Muscle of back (tissue), 11 donors: ENCODE data around the gene CHST8. TPM values are rescaled to one million over a fixed set of nuclear protein-coding genes. Genes with fewer than 3 reads are reported as not detected.
"Not testable (repeated sequence)": the region's sequence is repeated elsewhere in the genome, so short reads cannot be mapped to it uniquely, and the experiment has no call there.

Source experiments
- DNase-seq, 3 donors: peaks; one replicate each; pipeline versions ENCODE4 v3.0.0 to v3.0.0-alpha.2; 2013
- polyA plus RNA-seq, 10 donors: library from polyadenylated mRNA; unstranded; fragments of 120-200 nt; gene quantifications; one replicate each; pipeline ENCODE4 v1.2.1, GENCODE V29; 2013; ENCODE audit not compliant: insufficient read length in 10 of 10

Gene CHST8
- polyA plus RNA-seq, 10 donors: 0.07 to 1.1 (median 0.16) TPM; not detected in 2

DNA sequence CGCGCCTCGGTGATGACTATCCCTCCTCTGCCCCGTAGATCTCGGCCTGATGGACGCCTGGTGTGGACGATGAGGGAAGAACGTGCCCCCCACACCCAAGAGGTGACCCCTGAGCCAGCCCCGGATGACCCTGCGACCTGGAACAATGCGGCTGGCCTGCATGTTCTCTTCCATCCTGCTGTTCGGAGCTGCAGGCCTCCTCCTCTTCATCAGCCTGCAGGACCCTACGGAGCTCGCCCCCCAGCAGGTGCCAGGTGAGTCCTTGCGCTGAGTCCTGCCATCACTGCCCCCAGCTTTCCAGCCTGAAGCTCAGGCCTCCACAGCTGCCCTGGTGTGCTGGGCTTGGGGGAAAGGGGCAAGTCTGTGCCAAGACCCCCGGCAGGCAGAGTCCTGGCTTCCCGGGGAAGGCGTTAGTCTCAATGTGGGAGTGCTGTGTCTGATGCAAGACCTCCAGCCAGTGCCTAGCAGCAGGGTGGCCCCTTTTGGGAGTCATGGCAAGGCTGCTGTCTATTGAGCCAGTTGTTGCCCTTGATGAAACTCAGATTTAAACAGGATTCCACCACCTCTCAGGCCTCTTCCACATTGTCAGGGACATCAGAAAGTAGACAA, 67.5 kb downstream of the CHST8 start:
- DNase-seq: no peak

DNA sequence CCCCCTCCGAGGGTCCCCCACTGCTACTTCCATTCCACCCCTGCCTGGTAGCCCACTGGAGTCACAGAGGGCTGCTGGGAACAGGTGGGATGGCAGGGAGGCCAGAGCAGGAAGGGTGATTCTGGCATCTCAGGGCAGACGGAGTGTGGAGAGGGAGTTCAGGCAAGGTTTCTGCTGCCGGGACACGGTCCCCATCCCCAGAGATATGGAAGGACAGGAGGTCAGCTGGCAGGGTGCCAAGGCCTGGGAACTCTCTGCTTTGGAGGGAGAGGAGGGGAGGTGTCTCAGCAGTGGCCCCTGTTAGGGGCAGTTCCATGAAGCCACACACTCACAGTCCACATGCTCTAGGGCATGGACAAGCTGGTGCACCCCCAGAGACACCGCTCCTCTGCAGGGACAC, 68.1 kb downstream of the CHST8 start:
- no peak for DNase-seq

DNA sequence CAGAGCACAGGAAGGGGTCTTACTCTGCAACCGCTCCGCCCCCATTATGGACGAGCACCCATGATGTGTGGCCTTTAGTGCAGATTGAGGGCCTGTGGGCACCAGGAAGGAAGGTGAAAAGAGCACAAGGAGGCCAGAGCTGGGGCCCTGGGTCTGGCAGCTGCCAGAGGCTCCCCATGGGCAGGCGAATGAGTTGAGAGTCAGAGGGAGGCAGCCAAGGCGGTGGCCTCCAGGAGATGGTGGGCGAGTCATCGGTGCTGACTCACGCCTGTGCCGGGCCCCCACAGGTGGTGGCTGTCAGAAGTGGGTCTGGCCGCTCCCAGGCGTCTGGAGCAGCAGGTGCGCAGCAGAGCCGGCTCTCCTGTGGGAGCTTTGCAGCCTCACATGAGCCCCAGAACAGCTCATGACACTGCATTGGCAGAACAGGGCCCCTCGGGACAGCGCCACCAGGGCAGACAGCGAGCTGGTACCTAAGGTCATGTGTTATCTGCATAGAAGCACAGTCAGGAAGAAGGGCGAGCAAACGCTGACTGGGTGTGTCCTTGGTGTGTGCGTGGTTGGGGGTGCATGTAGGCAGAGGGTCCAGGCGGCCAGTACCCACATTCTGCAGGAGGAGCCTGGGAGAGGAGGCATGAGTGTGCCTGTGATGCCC, 68.8 kb downstream of the CHST8 start:
- no peak for DNase-seq

DNA sequence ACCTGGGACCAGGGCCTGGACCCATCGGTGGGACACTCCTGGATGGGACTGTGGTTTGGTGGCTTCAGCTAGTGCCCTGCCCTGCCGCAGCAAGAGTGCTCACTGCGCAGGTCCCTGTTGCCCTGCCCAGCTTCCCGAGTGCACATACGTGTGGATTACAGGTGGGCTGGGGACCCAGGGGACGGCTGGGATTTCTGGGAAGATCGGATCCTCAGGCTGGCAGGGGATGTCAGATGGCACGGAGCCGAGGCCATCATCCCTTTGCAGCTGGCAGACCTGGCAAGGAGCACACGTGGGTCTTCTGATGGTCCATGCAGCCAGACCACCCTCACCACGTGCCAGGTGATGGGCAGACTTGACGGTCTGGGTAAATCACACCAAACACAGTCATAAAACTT, 69.3 kb downstream of the CHST8 start:
- no peak for DNase-seq

DNA sequence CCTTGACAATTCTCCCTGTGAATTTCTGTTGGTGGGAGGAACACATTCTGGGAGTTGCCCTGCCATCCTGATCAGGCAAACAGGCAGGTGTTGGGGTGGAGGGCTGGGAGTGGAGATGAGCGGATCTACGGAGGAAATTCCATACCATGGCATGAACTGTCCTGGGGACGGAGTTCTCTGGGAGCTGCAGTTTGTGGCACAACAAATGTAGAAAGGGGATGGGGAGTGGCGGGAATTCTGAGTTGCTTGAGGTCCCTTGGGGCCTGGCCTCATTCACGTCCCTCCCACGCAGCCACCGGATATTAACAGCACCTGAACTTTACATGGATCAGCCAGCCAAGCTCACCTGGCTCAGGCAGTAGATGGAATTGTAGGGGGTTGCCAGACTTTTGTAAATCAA, 70.0 kb downstream of the CHST8 start:
- no peak for DNase-seq

DNA sequence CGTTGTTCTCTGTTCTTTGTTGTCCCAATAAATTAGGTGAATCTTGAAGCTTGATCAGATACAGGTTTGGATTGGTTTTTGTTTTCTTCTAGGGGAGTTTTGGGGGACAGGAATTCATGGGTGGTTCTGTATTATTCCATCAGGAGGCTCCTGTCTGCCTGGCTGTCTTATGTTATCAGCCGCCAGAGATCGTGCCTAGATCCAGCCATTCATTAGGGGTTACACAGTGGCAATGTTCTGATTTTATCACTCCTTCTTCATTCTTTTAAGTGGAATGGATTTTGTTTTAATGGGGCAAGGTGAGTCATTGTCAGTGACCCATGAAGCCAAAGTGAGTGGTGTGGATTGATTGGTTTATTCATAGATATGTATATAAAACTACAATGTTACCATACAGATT, 71.9 kb downstream of the CHST8 start:
- DNase-seq: no peak

DNA sequence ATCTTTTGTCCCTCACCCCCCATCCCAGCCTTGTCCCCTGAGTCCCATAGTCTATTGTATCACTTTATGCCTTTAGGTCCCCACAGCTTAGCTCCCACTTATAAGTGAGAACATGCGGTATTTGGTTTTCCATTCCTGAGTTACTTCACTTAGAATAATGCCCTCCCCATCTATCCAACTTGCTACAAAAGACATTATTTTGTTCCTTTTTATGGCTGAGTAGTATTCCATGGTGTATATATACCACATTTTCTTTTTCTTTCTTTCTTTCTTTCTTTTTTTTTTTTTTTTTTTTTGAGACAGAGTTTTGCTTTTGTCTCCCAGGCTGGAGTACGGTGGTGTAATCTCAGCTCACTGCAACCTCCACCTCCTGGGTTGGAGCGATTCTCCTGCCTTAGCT, 73.8 kb downstream of the CHST8 start:
- DNase-seq: not testable (repeated sequence)

DNA sequence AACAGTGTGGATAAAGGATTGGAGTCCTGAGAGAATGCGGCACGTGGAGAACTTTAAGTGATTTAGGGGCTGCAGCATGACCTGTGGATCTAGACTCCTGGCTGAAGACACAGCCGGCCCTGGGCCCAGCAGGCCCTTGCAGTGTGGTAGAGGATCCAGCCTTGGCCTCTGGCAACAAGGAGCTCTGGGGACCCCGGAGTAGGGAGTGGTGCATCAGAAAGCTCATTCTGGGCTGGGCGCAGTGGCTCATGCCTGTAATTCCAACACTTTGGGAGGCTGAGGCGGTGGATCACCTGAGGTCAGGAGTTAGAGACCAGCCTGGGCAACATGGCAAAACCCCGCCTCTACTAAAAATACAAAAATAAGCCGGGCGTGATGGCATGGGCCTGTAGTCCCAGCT, 76.0 kb downstream of the CHST8 start:
- no peak for DNase-seq

DNA sequence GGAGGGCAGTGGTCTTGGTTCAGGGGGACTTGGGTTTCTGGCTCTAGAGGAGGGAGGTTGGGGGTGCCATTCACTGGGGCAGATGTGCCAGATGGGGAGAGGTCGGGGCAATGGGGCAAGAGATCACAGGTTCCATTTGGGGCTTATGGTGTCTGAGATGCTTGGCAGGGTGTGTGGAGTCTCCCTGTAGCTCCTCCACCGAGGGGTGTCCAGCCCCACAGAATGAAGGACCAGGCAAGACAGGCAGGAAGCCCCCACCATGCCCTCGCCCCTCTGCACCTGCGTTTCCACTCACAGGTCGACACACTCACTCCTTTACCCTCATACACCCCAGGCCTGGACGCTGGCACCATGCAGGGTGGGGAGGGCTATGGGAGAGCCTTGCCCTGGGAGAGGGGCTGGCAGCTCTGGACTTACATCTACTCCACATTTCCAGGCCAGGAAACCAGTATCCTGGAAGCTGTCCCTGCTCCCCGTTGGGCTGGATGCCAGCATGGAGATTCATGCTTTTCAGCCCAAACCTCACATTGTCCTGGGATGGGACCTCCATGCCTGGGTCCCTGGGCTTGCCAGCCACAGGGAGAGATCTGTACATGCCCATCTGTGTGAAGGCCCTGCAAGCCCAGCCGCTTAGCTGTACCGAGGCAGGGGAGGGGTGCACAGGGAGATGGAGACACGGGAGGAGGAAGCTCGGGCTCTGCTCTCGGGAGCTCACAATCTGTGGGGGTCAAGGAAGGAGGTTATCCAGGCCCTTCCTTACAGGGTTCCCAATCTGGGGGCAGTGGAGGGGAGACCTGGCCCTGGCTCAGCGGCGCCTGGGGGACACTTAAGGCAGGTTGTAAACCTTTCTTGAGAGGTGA, 77.1 kb downstream of the CHST8 start:
- no peak for DNase-seq

DNA sequence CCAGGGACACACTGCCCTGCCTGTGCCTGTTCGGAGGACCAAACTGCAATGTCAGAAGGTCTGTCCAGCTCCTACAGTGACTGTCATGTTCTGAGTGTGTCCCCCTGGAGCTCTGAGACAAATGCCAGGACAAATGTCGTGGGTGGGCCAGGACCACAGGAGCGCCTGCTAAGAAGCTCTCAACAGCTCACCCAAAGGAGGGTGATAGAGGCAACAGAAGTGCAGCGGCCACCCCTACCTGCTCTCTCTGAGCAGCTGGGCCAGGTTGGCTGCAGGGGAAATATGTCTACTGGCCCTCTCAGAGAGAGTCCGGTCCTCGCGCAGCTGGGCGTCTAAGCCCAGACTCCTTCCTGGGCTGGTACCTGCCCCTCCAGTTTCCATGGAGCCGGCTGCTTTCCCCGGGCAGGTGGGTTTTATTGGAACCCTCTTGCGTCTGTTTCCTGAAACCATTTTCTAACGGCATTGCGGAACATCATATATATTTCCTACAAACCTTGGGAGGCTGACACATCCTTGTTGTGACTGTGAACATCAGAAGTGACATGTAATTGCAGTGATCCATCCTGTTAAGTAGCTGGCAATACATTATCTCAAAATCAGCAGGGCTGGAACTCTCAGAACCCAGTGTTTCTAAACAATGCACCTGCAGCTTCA, 78.1 kb downstream of the CHST8 start:
- no peak for DNase-seq

DNA sequence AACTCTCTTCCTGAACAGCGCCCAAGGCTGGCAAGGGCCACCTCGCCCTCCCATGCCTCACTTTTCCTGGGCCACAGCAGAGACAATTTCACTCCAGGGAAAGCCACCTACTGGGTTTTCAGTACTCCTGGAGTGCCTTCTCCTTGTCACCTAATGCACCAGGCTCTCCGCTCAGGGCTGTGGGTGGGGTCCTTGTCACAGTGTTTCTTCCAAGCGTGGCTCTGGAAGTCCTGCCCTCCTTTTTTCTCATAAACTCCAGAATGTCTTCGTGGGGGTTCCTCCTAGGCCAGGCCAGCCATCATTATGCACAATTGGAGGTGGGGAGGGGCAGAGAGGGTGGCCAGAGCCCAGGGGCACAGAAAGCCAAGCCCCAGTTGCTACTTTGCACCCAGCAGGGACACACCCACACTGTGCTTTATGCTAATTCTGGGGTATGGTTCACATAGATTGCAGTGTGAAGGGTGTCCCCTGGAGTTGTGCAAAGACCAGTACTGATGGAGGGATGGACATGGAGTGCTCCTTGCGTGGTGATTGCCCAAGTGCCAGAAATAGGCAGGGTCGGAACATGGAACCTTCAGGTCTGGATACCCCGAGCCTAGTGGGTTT, 78.8 kb downstream of the CHST8 start:
- DNase-seq: no peak

DNA sequence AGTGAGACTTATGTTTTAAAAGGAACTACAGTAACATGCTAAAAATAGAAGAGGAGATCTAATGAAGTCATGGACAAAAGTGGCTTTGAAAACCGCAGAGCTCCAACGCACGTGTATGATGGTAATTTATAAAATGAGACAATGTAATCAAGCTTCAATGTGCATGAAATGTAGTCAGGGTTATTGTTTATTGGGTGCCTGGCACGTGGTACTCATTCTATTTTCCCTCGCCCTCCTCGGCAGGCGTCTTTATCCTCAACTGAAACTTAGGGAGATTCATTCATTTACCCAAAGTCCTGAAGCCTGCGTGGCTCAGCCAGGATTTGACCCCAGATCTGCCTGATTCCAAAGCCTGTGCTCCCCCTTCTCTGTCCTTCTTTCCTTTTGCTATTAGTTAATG, 79.8 kb downstream of the CHST8 start:
- DNase-seq: no peak

DNA sequence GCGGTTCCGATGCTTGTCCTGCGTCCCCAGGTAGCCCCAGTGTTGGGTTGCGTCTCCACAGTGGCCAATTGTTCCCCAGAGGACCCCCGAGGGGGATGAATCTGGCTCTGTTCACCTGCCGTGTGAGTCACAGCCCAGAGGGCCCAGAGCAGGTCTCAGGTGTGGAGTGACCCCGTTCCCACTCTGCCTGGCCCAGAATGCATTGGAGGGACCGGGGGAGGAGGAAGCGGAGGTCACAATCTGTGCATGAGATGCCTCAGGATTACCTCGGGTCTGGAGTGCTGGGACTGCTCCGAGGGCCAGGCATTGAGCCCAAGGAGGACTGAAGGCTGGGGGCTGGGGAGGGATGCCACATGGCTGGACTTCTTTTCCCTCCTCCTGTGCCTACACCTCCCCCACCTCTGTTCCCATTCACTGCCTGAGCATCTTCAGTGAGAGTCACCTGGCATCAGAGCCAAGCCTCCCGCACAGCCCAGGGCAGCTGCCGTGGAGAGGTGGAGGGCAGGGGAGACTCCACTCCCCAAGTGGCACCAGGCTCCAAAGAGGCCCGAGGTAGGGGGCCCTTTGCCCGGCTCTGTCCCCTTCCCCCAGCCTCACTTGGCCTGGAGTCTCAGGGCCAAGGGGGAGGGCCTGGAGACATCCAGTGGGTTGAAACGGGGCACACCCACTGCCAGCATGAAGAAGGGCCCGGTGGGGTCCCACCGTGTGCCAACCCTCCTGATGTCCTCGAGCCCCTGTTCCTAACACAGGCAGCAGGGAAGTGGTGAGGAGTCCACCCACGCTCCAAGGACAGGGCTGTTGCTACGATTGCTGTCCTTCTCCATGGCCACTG, 81.1 kb downstream of the CHST8 start:
- DNase-seq: no peak

DNA sequence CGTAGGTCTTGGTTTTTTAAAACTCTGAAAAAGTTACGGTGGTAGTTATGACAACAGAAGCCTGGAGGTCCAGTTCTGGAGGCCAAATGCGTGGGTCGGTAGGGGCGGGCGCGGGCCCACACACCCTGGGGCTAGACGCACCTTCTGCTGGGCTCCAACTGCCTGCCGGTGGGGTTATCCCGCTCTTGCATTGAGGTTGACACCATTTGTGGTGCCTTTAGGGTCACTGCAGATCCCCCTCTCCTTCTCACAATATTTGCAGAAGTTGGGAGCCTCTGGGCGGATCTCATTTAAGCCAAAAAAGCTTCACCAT, 81.6 kb downstream of the CHST8 start:
- no peak for DNase-seq

DNA sequence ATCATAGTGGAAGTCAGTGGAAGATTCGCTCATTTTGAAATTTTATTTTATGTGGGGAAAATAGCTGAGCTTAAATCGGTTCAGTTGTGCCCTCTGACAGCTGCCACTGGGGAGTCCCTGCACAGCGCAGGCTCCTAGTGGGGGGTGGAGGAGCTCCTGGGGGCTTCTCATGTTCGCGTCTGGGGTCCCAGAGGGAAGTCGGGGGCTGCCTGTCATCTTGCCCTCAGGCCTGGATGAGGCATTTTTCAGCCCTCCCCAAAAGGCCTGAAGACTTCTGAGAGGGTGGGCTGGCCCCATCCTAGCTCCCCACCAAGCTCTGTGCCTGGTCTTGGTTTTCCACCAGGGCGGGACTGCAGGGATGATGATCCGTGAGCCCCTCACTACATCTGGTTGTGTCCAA, 82.1 kb downstream of the CHST8 start:
- DNase-seq: no peak

DNA sequence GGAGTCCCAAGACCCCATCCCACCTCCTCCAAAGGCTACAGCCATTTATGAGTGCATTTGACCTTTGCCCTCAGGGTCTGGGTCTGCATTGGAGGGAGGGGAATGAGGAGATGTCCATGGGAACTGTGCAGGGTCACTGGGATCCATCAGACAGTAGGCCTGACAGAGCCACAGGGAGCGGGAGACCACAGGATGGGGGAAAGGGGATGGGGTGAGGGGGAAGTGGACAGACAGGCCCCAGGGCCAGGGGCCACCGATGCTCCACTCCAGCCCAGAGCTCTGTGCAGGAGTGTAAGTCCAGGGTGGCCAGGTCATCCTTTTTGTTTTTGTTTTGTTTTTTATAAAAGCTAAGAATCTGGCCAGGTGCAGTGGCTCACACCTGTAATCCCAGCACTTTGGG, 82.5 kb downstream of the CHST8 start:
- no peak for DNase-seq

DNA sequence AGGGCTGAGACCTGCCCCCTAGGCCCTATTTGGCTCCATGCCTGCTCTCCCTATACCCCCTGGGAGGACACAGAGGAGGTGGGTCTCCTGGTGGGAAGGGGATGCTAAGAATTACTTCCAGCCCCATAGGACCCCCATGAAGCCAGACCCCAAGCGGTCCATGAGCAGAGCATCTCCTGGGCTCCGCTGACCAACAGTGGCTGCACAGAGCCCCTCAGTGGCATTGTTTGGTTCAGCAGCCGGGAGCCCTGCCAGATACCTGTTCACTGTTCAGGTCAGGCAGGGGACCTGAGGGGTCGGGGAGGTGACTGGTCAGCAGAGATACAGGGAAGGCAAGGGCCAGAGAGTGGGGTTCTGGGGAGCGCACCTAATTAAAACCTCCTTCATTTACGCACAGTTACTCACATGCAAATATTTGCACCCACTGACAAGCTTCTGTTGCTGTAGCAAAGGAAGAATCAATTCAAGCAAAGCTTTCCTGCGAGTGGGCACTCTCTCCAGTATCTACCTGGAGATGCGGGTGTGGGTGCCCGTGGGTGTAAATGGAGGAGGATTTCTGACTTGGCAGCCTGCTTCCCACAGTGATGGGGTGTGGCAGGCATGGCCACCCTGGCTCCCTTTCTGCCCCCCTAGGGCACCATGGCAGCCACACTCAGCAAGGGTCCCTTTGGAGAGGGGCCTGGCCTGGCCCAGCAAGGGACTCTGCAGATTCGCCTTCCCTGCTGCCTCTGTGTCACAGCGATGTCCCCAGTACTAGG, 83.5 kb downstream of the CHST8 start:
- DNase-seq: no peak

DNA sequence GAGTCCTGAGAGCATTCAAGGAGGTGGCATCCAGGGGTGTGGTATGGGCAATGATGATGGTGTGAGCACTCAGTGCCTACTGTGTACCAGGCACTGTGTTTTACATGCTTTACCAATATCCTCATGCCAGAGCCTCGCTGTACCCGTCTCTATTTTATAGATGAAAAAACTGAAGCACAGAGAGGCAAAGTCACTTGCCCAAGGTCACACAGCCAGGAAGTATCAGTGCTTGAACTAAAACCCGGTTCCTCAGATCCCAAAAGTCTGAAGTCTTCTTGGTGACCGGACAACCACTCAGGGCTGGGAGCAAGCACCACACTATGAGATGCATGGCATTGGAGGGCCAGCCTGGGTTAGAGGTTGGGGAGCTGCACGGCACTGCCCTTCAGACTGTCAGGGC, 84.1 kb downstream of the CHST8 start:
- DNase-seq: no peak

DNA sequence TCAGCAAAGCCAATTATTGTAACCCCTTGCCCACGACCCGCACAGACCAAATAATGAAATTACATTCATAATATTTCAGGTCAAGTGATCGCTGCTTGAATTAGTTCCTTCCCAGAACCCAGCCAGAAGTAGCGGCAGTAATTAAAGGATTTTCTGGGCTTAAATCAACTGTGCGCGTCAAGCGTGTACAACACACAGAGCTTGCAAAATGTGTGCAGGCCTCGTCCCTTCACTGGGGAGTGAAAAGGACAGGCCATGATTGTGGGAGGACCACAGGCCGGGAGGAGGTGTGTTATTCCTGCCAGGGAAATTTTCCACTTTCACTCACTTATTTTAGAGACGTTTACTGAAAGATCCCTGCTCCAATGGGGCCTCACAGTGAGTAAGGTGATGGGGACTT, 84.9 kb downstream of the CHST8 start:
- DNase-seq: no peak

DNA sequence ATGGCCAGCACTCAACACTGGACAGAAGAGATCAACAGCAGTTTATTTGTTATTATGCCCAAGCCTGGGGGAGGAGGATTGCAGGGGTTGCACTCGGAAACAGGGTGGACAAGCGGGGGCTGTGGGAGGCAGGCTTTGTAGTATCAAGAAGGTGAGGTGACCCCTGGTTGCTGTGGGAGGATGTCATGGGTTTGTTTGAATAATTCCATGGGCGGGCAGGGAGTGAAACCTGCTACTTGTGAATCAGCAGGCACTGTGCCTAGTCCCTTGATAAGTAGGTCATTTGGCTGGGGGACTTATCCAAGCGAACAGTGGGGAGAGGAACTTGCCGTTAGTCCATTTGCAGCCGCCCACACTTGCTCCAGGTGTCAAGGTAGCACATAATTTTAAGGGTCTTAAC, 90.5 kb downstream of the CHST8 start:
- no peak for DNase-seq

DNA sequence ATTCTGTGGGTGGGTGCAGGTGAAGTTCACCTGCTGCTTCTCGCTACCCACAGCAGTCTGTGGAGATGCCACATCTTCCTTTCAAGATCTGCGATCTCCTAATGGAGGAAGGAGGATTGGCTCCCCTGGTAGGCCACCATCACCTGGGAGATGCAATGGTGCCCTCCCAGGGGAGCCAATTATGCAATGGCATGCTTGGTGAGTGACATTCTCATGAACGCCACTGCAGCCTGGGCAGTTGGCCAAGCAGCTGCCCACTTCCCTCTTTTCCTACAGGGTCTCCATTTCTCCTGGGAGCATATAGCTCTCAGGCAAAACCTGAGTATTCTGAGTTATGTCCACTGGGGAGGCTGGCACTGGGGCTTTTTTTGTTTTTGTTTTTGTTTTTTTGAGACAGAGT, 91.4 kb downstream of the CHST8 start:
- DNase-seq: no peak
